Endothelial cell (in vitro differentiated cells): ENCODE measurements around the gene PRM2. TPM values are rescaled to one million over a fixed set of nuclear protein-coding genes. Genes with fewer than 3 reads are reported as not detected.
A peak's percentile ranks its signal among the peaks of the same experiment; 100 is the strongest.

ENCODE experiments used
- DNase-seq: peaks from one replicate; pipeline ENCODE4 v3.0.0; 2021; ENCODE audit warnings: low spot score
- H3K27ac Mint-ChIP-seq: one replicate; pipeline ENCODE4 v1.8.0; 2021; ENCODE audit warnings: mixed read lengths, inconsistent platforms; ENCODE audit not compliant: unreplicated experiment
- H3K27me3 Mint-ChIP-seq: one replicate; pipeline ENCODE4 v1.8.0; 2021; ENCODE audit warnings: mild to moderate bottlenecking, moderate library complexity, mixed read lengths, inconsistent platforms; ENCODE audit not compliant: unreplicated experiment
- H3K36me3 Mint-ChIP-seq: one replicate; pipeline ENCODE4 v1.8.0; 2021; ENCODE audit warnings: mild to moderate bottlenecking, low read depth, mixed read lengths, inconsistent platforms; ENCODE audit not compliant: unreplicated experiment
- H3K4me1 Mint-ChIP-seq: one replicate; pipeline ENCODE4 v1.8.0; 2021; ENCODE audit warnings: mild to moderate bottlenecking, mixed read lengths, inconsistent platforms; ENCODE audit not compliant: unreplicated experiment
- H3K4me3 Mint-ChIP-seq: one replicate; pipeline ENCODE4 v1.8.0; 2021; ENCODE audit warnings: mild to moderate bottlenecking, mixed read lengths, inconsistent platforms; ENCODE audit not compliant: unreplicated experiment
- H3K9me3 Mint-ChIP-seq: one replicate; pipeline ENCODE4 v1.8.0; 2021; ENCODE audit warnings: mixed read lengths, inconsistent platforms; ENCODE audit not compliant: unreplicated experiment
- total RNA-seq: library from RNA; stranded (reverse); fragmentation: NEBNext Ultra II Directional; extraction: Animal tissue kit (Norgen Biotek cat#: 25700); gene quantifications from one replicate; pipeline ENCODE4 v1.2.1, GENCODE V29; 2021; ENCODE audit not compliant: unreplicated experiment
- TF ChIP-seq, protein P1 (sequence below): fragments of 200-600 bp; sonication (generic); IDR thresholded peaks from one replicate; pipeline ENCODE4 v1.5.0; 2021; ENCODE audit warnings: antibody characterized with exemption; ENCODE audit not compliant: unreplicated experiment

The PRM2 gene
- total RNA-seq, 1 donor from 2014 or later = not detected

DNA sequence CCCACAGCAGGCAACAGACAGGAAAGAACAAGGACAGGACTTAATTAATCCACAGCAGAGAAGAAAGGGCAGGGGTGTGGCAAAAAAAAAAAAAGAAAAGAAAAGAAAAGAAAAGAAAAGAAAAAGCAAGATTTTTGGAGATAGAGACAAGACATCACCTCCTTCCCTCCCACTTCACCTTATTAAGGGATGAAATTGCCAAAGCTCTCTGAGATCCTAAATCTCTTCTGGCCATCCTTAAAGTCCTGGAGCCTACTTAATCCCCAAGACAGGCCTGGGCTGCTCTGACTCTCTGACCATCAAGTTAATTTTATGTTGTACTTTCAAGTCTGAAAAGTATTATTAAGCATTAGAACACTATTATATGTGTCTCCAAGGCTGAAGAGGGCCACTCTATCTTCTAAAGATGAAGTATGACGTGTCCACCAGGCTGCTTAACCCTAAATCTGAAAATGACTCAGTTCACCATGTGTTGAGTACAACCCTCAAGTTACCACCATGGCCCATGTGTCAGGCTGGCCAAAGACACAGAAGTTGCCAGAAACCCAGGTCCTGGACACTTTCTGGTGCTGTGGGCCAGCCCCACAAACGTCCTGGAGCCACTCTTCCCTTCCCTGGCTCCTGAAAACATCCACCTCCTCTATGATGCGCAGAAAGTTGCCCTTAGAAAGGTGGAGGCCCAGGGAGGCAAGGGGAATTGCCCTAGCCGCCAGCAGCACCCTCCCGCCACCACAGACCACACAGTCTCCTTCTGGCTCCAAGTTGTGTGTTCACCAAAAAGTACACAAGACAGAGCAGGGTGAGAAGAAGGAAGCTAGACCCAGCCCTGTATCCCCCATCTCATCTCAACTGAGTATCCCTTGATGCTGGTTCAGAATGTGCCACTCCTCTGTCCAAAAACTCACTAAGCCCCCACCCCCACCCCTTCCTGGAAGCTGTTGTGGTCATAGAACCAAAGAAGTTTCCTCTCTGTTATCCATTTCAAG, 23.0 kb downstream of the PRM2 start:
- Mint-ChIP-seq H3K9me3 (no peaks in the 10 kb centered on the region), H3K4me3 (peak overlapping the region; percentile 31), H3K27me3 (peaks cover 13% of the 10 kb centered on the region), H3K36me3 (no peaks in the 10 kb centered on the region), H3K27ac (no peak overlapping the region), H3K4me1 (peaks cover 4% of the 10 kb centered on the region)
- no peak for DNase-seq
- TF ChIP-seq, protein P1, sequence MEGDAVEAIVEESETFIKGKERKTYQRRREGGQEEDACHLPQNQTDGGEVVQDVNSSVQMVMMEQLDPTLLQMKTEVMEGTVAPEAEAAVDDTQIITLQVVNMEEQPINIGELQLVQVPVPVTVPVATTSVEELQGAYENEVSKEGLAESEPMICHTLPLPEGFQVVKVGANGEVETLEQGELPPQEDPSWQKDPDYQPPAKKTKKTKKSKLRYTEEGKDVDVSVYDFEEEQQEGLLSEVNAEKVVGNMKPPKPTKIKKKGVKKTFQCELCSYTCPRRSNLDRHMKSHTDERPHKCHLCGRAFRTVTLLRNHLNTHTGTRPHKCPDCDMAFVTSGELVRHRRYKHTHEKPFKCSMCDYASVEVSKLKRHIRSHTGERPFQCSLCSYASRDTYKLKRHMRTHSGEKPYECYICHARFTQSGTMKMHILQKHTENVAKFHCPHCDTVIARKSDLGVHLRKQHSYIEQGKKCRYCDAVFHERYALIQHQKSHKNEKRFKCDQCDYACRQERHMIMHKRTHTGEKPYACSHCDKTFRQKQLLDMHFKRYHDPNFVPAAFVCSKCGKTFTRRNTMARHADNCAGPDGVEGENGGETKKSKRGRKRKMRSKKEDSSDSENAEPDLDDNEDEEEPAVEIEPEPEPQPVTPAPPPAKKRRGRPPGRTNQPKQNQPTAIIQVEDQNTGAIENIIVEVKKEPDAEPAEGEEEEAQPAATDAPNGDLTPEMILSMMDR = no peak

DNA sequence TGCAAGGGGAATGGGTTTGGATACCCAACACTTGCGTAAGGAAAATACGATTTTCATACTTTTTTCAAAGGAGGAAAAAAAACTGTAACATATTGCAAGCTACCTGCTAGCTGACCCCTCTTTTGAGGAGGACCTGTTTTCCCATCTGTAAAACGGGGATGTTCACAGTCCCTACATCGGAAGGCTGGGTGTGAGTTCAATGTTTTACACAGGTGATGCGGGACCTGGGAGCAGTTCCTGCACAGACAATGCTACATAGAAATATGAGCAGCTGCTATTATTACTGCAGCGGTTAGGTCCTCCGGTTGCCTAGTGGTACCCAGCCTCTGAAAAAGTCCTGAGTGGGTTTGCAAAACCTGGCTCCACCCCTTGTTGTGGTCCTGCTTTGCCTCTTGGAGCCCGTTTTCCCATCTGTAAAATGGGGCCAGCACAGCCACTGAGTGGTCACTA, 23.8 kb downstream of the PRM2 start:
- no peaks in the 10 kb centered on the region for H3K9me3 Mint-ChIP-seq
- DNase-seq = no peak
- H3K27me3 Mint-ChIP-seq = peaks cover 13% of the 10 kb centered on the region
- no peak overlapping the region for H3K4me3 Mint-ChIP-seq
- peaks cover 4% of the 10 kb centered on the region for H3K4me1 Mint-ChIP-seq
- H3K27ac Mint-ChIP-seq = no peak overlapping the region
- no peaks in the 10 kb centered on the region for H3K36me3 Mint-ChIP-seq
- TF ChIP-seq, protein P1 = no peak

DNA sequence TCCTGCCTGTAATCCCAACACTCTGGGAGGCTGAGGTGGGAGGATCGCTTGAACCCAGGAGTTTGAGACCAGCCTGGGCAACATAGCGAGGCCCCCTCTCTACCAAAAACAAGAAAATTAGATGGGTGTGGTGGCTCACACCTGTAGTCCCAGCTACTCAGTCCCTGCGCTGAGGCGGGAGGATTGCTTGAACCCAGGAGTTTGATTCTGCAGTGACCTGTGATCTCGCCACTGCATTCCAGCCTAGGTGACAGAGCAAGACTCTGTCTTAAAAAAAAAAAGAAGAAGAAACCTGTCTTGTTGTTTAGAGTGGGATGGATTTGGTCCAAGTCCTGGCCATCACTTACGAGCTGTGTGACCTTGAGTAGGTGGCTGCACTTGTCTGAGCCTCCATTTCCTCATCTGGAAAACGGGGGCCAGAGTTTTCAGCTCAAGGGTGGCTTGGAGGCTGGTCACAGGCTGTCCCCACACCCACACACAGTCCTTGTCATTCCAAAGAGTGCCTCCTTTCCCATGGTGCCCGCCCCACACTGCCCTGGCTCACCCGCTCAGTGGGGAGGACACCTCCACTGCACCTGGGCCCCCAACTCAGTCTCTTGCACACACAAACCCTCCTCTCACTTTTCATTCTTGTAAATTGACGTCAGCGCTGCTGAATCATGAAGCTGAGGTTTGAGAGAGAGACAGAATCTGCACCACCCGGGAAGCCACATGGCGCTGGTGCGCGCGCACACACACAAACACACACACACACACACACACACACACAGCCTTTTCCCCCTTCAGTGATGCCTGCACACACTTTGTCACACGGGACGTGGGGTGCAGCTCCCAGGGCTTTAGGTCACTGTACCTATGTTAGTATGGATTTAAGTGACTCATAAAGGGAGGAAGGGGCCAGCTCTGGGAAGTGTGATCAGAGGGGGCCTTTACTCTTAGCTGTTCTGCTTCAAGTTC, 24.5 kb downstream of the PRM2 start:
- DNase-seq = no peak
- H3K4me1 Mint-ChIP-seq = no peaks in the 10 kb centered on the region
- TF ChIP-seq, protein P1 = no peak
- no peak overlapping the region for H3K4me3 Mint-ChIP-seq
- H3K9me3 Mint-ChIP-seq = no peaks in the 10 kb centered on the region
- H3K27me3 Mint-ChIP-seq = peaks cover 7% of the 10 kb centered on the region
- H3K27ac Mint-ChIP-seq = no peak overlapping the region
- no peaks in the 10 kb centered on the region for H3K36me3 Mint-ChIP-seq

DNA sequence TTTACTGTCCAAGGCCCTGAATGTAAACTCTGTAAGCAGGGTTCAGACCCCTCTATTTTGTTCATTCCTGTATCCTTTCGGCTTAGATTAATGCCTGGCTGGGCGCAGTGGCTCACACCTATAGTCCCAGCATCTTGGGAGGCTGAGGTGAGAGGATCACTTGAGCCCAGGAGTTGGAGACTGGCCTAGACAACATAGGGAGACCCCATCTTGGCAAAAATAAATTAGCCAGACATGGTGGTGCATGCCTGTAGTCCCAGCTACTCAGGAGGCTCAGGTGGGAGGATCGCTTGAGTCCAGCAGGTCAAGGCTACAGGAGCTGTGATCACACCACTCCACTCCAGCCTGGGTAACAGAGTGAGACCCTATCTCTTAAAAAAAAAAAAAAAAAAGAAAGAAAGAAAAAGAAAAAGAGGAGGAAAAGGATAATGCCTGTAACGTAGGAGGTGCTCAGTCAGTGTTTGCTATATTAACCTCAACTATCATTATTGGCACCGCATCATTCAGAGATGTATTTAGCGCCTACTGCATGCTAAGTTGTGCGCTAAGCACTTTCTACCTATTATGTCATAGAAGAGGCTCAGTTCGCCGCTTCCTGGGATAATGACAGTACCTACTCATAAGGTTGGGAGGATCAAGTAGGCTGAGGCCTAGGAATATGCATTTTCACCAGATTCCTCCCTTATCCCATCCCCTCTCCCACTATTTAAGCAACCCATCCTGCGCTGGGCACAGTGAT, 25.3 kb downstream of the PRM2 start:
- no peaks in the 10 kb centered on the region for H3K36me3 Mint-ChIP-seq
- TF ChIP-seq, protein P1 = no peak

More for the DNA sequence above, 25.3 kb downstream of the PRM2 start:
- DNase-seq = no peak
- Mint-ChIP-seq H3K9me3 (no peaks in the 10 kb centered on the region), H3K27me3 (peaks cover 5% of the 10 kb centered on the region), H3K4me3 (no peak overlapping the region), H3K27ac (no peak overlapping the region), H3K4me1 (no peaks in the 10 kb centered on the region)
